Stomach (tissue), 4 donors: ENCODE data around the gene MYO1B.

Source experiments
- CTCF ChIP-seq, 7 experiments: fragments of 450-650 bp in 4 of 7; fragments of 200-600 bp in 3 of 7; sonication (generic) in 3 of 7; IDR thresholded peaks; one replicate each; pipeline ENCODE4 v1.5.1; 2016 to 2019; ENCODE audit warnings: antibody characterized with exemption in 7 of 7, control low read depth in 2 of 7, mild to moderate bottlenecking in 1 of 7
- POLR2AphosphoS5 ChIP-seq, 3 donors: sonication (generic); formaldehyde crosslinking; IDR thresholded peaks; one replicate each; pipeline ENCODE4 v1.6.1; 2016; ENCODE audit warnings: antibody characterized with exemption in 3 of 3

DNA sequence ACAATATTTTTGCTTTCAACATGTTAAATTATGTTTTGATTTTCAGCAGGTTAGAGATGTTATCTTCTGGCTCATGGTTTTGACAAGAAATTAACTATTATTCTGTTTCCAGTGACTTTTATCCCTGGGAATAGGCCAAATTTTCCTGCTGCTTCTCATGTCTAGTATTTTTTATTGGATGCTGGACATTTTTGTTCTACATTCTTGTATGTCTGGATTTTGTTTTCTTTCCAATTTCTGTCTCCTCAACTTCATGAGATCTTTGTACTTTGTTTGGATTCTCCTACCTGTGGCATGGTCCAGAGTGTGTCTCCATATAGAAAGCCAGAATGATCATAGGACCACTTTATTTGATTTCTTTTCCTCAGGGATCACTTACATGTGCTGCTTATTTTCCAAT lies 33.1 kb upstream of the MYO1B start:
- TF ChIP-seq CTCF (IDR thresholded peaks at IDR 0.05) = no peak
- TF ChIP-seq POLR2AphosphoS5 (IDR thresholded peaks at IDR 0.05) = no peak
